HL-60 (cell line): ENCODE measurements around the gene MAN1C1.
A peak's percentile ranks its signal among the peaks of the same experiment; 100 is the strongest.

Source experiments
- DNase-seq, 2 experiments: peaks; one replicate each; pipeline ENCODE4 v3.0.0-alpha.2; 2010 to 2020; ENCODE audit warnings: low read depth in 1 of 2, low spot score in 1 of 2
- H3K27ac ChIP-seq: fragments of 250-450 bp; sonication (Bioruptor Pico); replicated peaks from 2 replicates; pipeline ENCODE4 v1.5.1; 2020; ENCODE audit warnings: mild to moderate bottlenecking, moderate library complexity
- H3K27me3 ChIP-seq: fragments of 250-450 bp; sonication (Bioruptor Pico); 2 replicates; pipeline ENCODE4 v1.5.1; 2021; ENCODE audit warnings: mild to moderate bottlenecking, moderate library complexity; ENCODE audit not compliant: insufficient read depth, poor library complexity, severe bottlenecking
- H3K4me3 ChIP-seq: replicated peaks from 2 replicates; pipeline ENCODE4 v1.5.1; 2011; ENCODE audit warnings: mild to moderate bottlenecking, control low read depth, low read length; ENCODE audit not compliant: insufficient read depth
- CTCF ChIP-seq: IDR thresholded peaks from one replicate; pipeline ENCODE4 v1.5.1; 2011; ENCODE audit warnings: low read length, control low read depth, inconsistent platforms; ENCODE audit not compliant: insufficient read depth
- GABPA ChIP-seq: IDR thresholded peaks from 2 replicates; pipeline ENCODE4 v1.6.1; 2012; ENCODE audit warnings: low read depth
- POLR2AphosphoS5 ChIP-seq: IDR thresholded peaks from 2 replicates; pipeline ENCODE4 v1.6.1; 2012; ENCODE audit warnings: low read depth
- REST ChIP-seq: IDR thresholded peaks from 2 replicates; pipeline ENCODE4 v1.6.1; 2012; ENCODE audit warnings: low read depth; ENCODE audit not compliant: insufficient replicate concordance
- SPI1 ChIP-seq: IDR thresholded peaks from 2 replicates; pipeline ENCODE4 v1.6.1; 2012; ENCODE audit warnings: low read depth, mild to moderate bottlenecking, borderline replicate concordance

MAN1C1 gene

GRCh38 chr1:25806418-25806817 is 189.8 kb downstream of the MAN1C1 start:
- no peak for DNase-seq
- H3K27ac ChIP-seq, result no peak overlapping the region
- TF ChIP-seq SPI1 (no peak), POLR2AphosphoS5 (no peak), REST (no peak), CTCF (no peak), GABPA (no peak)
- H3K4me3 ChIP-seq, result no peak overlapping the region
- no peaks in the 10 kb centered on the region for H3K27me3 ChIP-seq

GRCh38 chr1:25807480-25808390 is 191.1 kb downstream of the MAN1C1 start:
- no peak for DNase-seq
- no peak overlapping the region for H3K4me3 ChIP-seq
- no peaks in the 10 kb centered on the region for H3K27me3 ChIP-seq
- TF ChIP-seq SPI1, result no peak
- TF ChIP-seq GABPA, result no peak
- no peak for TF ChIP-seq POLR2AphosphoS5
- no peak for TF ChIP-seq CTCF
- TF ChIP-seq REST, result no peak
- no peak overlapping the region for H3K27ac ChIP-seq

- DNase-seq, result no peak
- TF ChIP-seq SPI1, result no peak
- TF ChIP-seq POLR2AphosphoS5, result no peak
- no peak for TF ChIP-seq REST
- no peak for TF ChIP-seq CTCF
- Histone ChIP-seq H3K27ac (peak overlapping the region; percentile 70), H3K27me3 (no peaks in the 10 kb centered on the region), H3K4me3 (no peak overlapping the region)
Measured at GRCh38 chr1:25808481-25809244, 192.1 kb downstream of the MAN1C1 start.
